Stimulated activated CD4-positive, alpha-beta T cell treated with anti-CD3 and anti-CD28 coated beads, TNF-alpha, amount 100 ng/mL, for 1 hour (primary cell): ENCODE results near the gene MARCKS.

Experiments used
- DNase-seq, 3 donors: peaks; one replicate each; pipeline ENCODE4 v3.0.0-alpha.2; 2020; ENCODE audit warnings: low read depth in 3 of 3, low spot score in 1 of 3

The MARCKS gene

GRCh38 chr6:113856625-113857555 lies at the start of gene MARCKS:
TSS of gene MARCKS (plus strand) at chr6:113857345. CDS start at chr6:113857746, 401 bp downstream.
- DNase-seq = no peak

GRCh38 chr6:113809826-113810225 lies 47.3 kb upstream of the MARCKS start:
- DNase-seq = no peak

- DNase-seq = no peak
These were observed 44.0 kb upstream of the MARCKS start for GRCh38 chr6:113813142-113813541.

- no peak for DNase-seq
These were observed 38.6 kb upstream of the MARCKS start for GRCh38 chr6:113818578-113818977.

GRCh38 chr6:113819169-113819830 lies 37.8 kb upstream of the MARCKS start:
- DNase-seq = no peak

- DNase-seq = no peak
These were observed 36.4 kb upstream of the MARCKS start for GRCh38 chr6:113820761-113821160.

- DNase-seq = no peak
These were observed 35.7 kb upstream of the MARCKS start for GRCh38 chr6:113821445-113821844.

GRCh38 chr6:113823916-113824315 lies 33.2 kb upstream of the MARCKS start:
- DNase-seq = no peak

GRCh38 chr6:113824411-113824810 lies 32.7 kb upstream of the MARCKS start:
- no peak for DNase-seq

- no peak for DNase-seq
These were observed 32.3 kb upstream of the MARCKS start for GRCh38 chr6:113824866-113825265.

- no peak for DNase-seq
These were observed 31.4 kb upstream of the MARCKS start for GRCh38 chr6:113825781-113826180.

- no peak for DNase-seq
These were observed 28.0 kb upstream of the MARCKS start for GRCh38 chr6:113828984-113829695.

- no peak for DNase-seq
These were observed 27.5 kb upstream of the MARCKS start for GRCh38 chr6:113829696-113830045.

- no peak for DNase-seq
These were observed 27.0 kb upstream of the MARCKS start for GRCh38 chr6:113830140-113830539.

- DNase-seq = no peak
These were observed 23.6 kb upstream of the MARCKS start for GRCh38 chr6:113833537-113833936.

GRCh38 chr6:113837170-113837569 lies 20.0 kb upstream of the MARCKS start:
- DNase-seq = no peak

GRCh38 chr6:113842165-113842564 lies 15.0 kb upstream of the MARCKS start:
- DNase-seq = no peak

GRCh38 chr6:113843500-113844073 lies 13.6 kb upstream of the MARCKS start:
- DNase-seq = no peak

GRCh38 chr6:113846577-113846976 lies 10.6 kb upstream of the MARCKS start:
- DNase-seq = no peak

- no peak for DNase-seq
These were observed 9.7 kb upstream of the MARCKS start for GRCh38 chr6:113847447-113847846.

- DNase-seq = no peak
These were observed 8.9 kb upstream of the MARCKS start for GRCh38 chr6:113848280-113848679.
